HepG2 (cell line): Measurements from ENCODE around the gene BABAM1. TPM values are rescaled to one million over a fixed set of nuclear protein-coding genes. Genes with fewer than 3 reads are reported as not detected.

Experiments
- ARID2 ChIP-seq: sonication (generic); formaldehyde crosslinking; IDR thresholded peaks from 2 replicates; pipeline ENCODE4 v1.8.1; 2022; ENCODE audit warnings: mild to moderate bottlenecking, missing genetic modification reagents, borderline replicate concordance
- DNMT3B ChIP-seq: conservative IDR thresholded peaks from 2 replicates; pipeline ENCODE4 v1.6.1; 2016; ENCODE audit warnings: missing biosample characterization, control low read depth
- FOXO1 ChIP-seq: sonication (generic); formaldehyde crosslinking; IDR thresholded peaks from 2 replicates; pipeline ENCODE4 v1.4.0; 2020; ENCODE audit warnings: missing genetic modification reagents
- MLLT10 ChIP-seq: sonication (generic); formaldehyde crosslinking; IDR thresholded peaks from 2 replicates; pipeline ENCODE4 v1.4.0; 2020; ENCODE audit warnings: missing genetic modification reagents
- TRIM24 ChIP-seq: sonication (generic); formaldehyde crosslinking; IDR thresholded peaks from 2 replicates; pipeline ENCODE4 v1.8.0; 2022; ENCODE audit warnings: mild to moderate bottlenecking, missing genetic modification reagents
- ZNF432 ChIP-seq: sonication (generic); formaldehyde crosslinking; IDR thresholded peaks from 2 replicates; pipeline ENCODE4 v1.5.0; 2020; ENCODE audit warnings: missing genetic modification reagents, mild to moderate bottlenecking, borderline replicate concordance
- ZNF552 ChIP-seq: sonication (generic); formaldehyde crosslinking; IDR thresholded peaks from 2 replicates; pipeline ENCODE4 v1.9.0; 2022; ENCODE audit warnings: missing genetic modification reagents, mild to moderate bottlenecking, borderline replicate concordance
- polyA plus RNA-seq, 8 experiments: library from polyadenylated mRNA; depleted of rRNA in 3 of 8; stranded (reverse) in 7 of 8; unstranded in 1 of 8; fragments of >200 nt; fragmentation: Illumina TruSeq in 4 of 8; extraction: Trizol in 4 of 8; gene quantifications; 2 replicates each; pipeline versions ENCODE4 v1.2.1 to v1.2.3, GENCODE V29; 2011 to 2016; ENCODE audit warnings: low read depth in 4 of 8, missing spikeins in 1 of 8, mixed read lengths in 1 of 8; ENCODE audit not compliant: insufficient read depth in 1 of 8
- total RNA-seq, 5 experiments: library from RNA; depleted of rRNA; stranded (reverse); fragments of >200 nt; fragmentation: Illumina TruSeq; extraction: Trizol; gene quantifications; 2 replicates each; pipeline ENCODE4 v1.2.3, GENCODE V29; 2016; ENCODE audit warnings: low read depth in 1 of 5
- TF ChIP-seq, protein P1 (sequence below): sonication (generic); formaldehyde crosslinking; IDR thresholded peaks from 2 replicates; pipeline ENCODE4 v1.4.0; 2020; ENCODE audit warnings: missing genetic modification reagents, borderline replicate concordance
- TF ChIP-seq, protein P2 (sequence below): sonication (generic); formaldehyde crosslinking; IDR thresholded peaks from 2 replicates; pipeline ENCODE4 v1.5.1; 2020; ENCODE audit warnings: missing genetic modification reagents, mild to moderate bottlenecking, borderline replicate concordance
- TF ChIP-seq, protein P3 (sequence below): sonication (generic); formaldehyde crosslinking; conservative IDR thresholded peaks from 2 replicates; pipeline ENCODE4 v1.4.0; 2020; ENCODE audit warnings: missing genetic modification reagents
- TF ChIP-seq, protein P4 (sequence below): sonication (generic); formaldehyde crosslinking; IDR thresholded peaks from 2 replicates; pipeline ENCODE4 v1.9.0; 2021; ENCODE audit warnings: missing genetic modification reagents, borderline replicate concordance

BABAM1 gene
- total and polyA plus RNA-seq, 2 of the 13 experiments (the other 11 are each of a cell fraction or from before 2014, with no cell fraction given): 70.0 to 82.0 TPM

DNA sequence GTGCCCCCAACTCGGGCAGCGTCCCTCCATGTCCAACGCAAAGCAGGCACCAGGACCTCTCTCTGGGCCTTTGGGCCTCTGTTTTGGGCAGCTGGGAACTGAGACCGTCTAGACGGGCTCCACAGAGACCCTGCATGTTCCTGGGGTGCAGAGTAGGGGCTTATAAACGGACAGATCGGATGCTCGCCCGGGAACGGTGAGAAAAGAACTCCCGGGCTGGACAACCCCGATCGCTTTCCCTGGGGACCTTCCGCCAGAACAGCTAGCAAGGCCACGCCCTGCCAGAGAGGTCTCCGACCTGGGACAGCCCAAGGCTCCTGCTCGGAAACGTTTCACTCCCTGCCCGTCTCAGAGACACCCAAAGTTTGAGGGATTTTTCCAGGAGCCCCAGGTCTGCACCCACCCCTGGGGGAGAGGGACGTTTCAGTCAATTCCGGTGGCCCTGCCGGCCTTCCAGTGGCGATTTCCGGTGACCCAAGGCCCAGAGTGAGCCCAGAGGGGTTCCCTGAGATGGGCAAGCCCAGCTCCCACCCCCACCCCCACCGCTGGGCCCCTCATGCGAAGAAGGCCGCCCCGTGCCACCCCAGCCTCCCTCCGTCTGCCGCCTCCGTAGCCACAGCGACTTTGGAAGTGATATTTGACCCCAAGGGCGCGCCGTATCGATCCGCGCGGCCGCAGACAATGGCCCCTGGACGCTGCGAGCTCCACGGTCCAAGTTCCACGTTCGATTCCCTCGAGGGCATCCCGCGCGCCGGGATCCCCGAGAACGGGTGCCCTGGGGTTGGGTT is 23.2 kb upstream of the BABAM1 start (continued):
- TF ChIP-seq, protein P1, sequence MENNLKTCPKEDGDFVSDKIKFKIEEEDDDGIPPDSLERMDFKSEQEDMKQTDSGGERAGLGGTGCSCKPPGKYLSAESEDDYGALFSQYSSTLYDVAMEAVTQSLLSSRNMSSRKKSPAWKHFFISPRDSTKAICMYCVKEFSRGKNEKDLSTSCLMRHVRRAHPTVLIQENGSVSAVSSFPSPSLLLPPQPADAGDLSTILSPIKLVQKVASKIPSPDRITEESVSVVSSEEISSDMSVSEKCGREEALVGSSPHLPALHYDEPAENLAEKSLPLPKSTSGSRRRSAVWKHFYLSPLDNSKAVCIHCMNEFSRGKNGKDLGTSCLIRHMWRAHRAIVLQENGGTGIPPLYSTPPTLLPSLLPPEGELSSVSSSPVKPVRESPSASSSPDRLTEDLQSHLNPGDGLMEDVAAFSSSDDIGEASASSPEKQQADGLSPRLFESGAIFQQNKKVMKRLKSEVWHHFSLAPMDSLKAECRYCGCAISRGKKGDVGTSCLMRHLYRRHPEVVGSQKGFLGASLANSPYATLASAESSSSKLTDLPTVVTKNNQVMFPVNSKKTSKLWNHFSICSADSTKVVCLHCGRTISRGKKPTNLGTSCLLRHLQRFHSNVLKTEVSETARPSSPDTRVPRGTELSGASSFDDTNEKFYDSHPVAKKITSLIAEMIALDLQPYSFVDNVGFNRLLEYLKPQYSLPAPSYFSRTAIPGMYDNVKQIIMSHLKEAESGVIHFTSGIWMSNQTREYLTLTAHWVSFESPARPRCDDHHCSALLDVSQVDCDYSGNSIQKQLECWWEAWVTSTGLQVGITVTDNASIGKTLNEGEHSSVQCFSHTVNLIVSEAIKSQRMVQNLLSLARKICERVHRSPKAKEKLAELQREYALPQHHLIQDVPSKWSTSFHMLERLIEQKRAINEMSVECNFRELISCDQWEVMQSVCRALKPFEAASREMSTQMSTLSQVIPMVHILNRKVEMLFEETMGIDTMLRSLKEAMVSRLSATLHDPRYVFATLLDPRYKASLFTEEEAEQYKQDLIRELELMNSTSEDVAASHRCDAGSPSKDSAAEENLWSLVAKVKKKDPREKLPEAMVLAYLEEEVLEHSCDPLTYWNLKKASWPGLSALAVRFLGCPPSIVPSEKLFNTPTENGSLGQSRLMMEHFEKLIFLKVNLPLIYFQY: no peak; the same call in 1 of the 2 replicates
- TF ChIP-seq, protein P2, sequence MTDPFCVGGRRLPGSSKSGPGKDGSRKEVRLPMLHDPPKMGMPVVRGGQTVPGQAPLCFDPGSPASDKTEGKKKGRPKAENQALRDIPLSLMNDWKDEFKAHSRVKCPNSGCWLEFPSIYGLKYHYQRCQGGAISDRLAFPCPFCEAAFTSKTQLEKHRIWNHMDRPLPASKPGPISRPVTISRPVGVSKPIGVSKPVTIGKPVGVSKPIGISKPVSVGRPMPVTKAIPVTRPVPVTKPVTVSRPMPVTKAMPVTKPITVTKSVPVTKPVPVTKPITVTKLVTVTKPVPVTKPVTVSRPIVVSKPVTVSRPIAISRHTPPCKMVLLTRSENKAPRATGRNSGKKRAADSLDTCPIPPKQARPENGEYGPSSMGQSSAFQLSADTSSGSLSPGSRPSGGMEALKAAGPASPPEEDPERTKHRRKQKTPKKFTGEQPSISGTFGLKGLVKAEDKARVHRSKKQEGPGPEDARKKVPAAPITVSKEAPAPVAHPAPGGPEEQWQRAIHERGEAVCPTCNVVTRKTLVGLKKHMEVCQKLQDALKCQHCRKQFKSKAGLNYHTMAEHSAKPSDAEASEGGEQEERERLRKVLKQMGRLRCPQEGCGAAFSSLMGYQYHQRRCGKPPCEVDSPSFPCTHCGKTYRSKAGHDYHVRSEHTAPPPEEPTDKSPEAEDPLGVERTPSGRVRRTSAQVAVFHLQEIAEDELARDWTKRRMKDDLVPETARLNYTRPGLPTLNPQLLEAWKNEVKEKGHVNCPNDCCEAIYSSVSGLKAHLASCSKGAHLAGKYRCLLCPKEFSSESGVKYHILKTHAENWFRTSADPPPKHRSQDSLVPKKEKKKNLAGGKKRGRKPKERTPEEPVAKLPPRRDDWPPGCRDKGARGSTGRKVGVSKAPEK: 0 out of 2 replicates have a peak, but pooled peaks have one; percentile 56
- TF ChIP-seq, protein P3, sequence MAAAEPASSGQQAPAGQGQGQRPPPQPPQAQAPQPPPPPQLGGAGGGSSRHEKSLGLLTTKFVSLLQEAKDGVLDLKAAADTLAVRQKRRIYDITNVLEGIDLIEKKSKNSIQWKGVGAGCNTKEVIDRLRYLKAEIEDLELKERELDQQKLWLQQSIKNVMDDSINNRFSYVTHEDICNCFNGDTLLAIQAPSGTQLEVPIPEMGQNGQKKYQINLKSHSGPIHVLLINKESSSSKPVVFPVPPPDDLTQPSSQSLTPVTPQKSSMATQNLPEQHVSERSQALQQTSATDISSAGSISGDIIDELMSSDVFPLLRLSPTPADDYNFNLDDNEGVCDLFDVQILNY (CRISPR knock-in tag): no peak
- peak; percentile 78; the same call in 1 of the 2 replicates for TF ChIP-seq FOXO1
- no peak for TF ChIP-seq ARID2
- no peak for TF ChIP-seq ZNF432
- no peak for TF ChIP-seq MLLT10 (CRISPR knock-in tag)
- TF ChIP-seq, protein P4, sequence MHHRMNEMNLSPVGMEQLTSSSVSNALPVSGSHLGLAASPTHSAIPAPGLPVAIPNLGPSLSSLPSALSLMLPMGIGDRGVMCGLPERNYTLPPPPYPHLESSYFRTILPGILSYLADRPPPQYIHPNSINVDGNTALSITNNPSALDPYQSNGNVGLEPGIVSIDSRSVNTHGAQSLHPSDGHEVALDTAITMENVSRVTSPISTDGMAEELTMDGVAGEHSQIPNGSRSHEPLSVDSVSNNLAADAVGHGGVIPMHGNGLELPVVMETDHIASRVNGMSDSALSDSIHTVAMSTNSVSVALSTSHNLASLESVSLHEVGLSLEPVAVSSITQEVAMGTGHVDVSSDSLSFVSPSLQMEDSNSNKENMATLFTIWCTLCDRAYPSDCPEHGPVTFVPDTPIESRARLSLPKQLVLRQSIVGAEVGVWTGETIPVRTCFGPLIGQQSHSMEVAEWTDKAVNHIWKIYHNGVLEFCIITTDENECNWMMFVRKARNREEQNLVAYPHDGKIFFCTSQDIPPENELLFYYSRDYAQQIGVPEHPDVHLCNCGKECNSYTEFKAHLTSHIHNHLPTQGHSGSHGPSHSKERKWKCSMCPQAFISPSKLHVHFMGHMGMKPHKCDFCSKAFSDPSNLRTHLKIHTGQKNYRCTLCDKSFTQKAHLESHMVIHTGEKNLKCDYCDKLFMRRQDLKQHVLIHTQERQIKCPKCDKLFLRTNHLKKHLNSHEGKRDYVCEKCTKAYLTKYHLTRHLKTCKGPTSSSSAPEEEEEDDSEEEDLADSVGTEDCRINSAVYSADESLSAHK: no peak
- TF ChIP-seq TRIM24 (CRISPR knock-in tag): no peak
- no peak for TF ChIP-seq DNMT3B (CRISPR knock-in tag)
- TF ChIP-seq ZNF552: no peak; the same call in 1 of the 2 replicates
